IPS-NIHi7 (cell line): ENCODE data around the gene CASK.

Experiments used
- DNase-seq: peaks from one replicate; pipeline ENCODE4 v3.0.0; 2012; ENCODE audit warnings: mixed read lengths; ENCODE audit errors: extremely low spot score

The CASK gene

DNA sequence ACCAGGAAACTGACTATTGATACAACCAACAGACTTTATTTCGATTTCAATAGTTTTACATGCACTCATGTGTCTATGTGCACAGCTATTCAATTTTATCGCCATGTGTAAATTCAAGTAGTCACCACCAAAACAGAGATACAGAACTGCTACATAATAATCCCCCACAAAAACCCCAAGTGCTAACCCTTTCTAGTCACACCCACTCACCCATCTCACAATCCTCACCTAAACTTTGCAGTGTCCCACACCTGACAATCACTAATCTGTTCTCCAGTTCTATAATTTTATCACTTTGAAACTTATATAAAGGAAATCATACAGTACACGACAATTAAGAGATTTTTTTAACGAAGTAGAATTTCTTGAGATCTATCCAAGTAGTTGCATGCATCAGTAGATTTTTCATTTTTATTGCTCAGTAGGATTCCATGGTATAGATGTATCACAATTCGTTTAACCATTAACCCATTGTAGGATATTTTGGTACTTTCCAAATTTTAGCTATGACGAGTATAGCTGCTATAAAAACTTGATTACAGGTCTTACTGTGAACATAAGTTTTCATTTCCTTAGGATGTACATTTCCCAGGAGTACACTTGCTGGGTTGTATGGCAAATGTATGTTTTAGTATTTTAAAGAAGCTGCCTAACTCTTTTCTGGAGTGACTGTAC is 85.9 kb downstream of the CASK start:
- DNase-seq: no peak

- no peak for DNase-seq
These were observed 94.5 kb downstream of the CASK start for GRCh38 chrX:41828826-41829225.

GRCh38 chrX:41827886-41828285 is 95.5 kb downstream of the CASK start:
- DNase-seq: no peak

- DNase-seq: no peak
These were observed 97.6 kb downstream of the CASK start for GRCh38 chrX:41825796-41826195.

- peak; percentile 15 for DNase-seq
These were observed 98.8 kb downstream of the CASK start for GRCh38 chrX:41824551-41824950.

GRCh38 chrX:41823402-41823801 is 100.0 kb downstream of the CASK start:
- no peak for DNase-seq

DNA sequence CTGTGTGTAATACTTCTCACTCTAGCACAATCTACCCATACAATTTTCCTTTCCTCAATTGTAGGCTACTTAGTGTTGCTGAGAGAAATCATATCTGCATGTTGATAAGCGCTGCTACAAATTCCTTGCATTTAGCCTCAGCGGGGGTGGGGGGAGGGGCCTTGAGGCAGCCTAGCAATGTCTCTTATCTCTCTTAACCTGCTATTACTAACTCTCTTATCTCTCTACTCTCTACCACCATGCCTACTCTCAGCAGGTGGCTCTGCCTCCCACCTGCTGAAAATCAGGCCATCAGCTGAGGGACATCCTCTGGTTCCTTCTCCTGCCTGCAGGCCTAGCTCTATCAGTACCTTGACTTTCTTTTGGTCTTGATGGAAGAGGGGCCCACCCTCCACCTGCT is 100.5 kb downstream of the CASK start:
- peak; percentile 51 for DNase-seq

- DNase-seq: no peak
These were observed 115.3 kb downstream of the CASK start for GRCh38 chrX:41808047-41808446.

GRCh38 chrX:41802958-41803357 is 120.4 kb downstream of the CASK start:
- peak; percentile 36 for DNase-seq

DNA sequence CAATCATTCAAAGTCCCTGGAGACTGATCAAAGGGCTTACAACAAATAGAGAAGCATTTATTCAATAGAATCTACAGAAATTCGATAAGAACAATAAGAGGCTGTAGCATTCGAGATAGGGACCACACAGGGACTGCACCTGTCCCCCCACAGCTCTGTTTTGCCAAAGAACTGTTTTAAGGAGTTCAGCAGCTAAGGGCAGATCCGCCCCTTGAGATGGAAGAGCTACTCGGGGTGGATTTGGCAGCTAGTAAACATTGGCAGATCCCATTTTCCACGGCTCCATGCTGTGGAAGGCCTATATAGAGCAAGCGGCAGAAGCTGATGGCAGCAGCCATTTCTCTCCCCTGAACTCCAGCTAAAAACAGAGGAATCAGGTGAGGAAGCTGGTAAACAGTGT is 123.7 kb downstream of the CASK start:
- no peak for DNase-seq

GRCh38 chrX:41796577-41796976 is 126.8 kb downstream of the CASK start:
- no peak for DNase-seq

GRCh38 chrX:41796046-41796445 is 127.3 kb downstream of the CASK start:
- no peak for DNase-seq

GRCh38 chrX:41789374-41789773 is 134.0 kb downstream of the CASK start:
- no peak for DNase-seq

DNA sequence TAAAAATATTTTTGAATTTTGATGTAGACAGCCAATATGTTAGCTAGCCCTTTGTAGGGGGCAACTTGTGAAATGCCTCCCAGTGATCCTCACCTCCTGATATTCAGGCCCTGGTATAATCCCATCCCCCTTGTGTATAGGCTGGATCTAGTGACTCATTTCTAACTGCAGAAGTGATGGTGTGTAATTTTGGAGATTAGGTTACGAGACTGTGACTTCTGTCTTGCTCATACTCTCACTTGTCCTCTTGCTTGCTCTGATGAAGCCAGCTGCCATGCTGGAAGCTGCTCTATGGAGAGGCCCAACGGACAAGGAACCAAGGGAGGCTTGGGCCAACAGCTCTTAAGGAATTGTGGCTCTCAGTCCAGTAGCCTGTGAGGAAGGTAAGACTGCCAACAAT is 137.7 kb downstream of the CASK start:
- no peak for DNase-seq

DNA sequence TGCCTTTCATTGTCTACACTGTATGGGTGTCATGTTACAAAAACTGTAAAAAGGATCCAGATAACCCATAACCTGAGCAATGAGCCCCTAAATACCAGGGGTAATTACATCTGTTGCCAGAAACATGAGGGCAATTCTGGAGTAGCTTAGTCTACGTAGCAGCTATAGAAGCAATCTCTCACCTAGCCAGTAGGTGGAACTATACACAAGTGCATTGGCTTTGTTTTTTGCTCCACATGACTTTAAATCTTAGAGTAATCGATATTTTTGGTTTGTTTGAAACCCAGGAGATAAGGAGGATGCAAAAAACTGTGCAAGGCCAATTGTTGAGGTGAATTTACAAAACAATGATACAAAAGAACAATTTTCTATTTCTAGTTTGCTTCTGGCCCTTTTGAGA is 141.9 kb downstream of the CASK start:
- peak; percentile 60 for DNase-seq

GRCh38 chrX:41779941-41780340 is 143.4 kb downstream of the CASK start:
- no peak for DNase-seq

DNA sequence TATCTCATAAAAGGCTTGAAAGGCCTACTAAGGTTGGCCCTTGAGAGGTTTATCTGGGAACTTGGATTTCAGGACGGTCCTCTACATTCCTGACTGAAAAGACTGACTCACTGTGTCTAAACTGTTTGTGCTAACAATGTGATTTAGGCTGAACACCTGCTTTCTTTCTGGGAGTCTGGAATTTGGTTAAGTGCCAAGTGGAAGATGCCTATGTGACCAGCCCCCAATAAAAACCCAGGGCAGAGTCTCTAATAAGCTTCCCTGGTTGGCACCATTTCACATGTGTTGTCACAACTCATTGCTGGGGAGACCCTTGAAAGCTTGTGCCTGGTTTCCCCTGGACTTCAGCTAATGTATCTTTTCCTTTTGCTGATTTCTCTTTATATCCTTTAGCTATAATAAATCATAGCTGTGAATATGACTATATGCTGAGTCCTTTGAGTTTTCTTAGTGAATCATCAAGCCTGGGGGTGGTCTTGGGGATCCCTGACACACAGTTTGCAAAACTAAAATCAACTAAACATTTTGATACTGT is 144.3 kb downstream of the CASK start:
- DNase-seq: no peak

GRCh38 chrX:41761702-41762101 is 161.7 kb downstream of the CASK start:
- DNase-seq: no peak

GRCh38 chrX:41761169-41761568 is 162.2 kb downstream of the CASK start:
- no peak for DNase-seq

- DNase-seq: peak; percentile 46
These were observed 163.5 kb downstream of the CASK start for GRCh38 chrX:41759817-41760216.

DNA sequence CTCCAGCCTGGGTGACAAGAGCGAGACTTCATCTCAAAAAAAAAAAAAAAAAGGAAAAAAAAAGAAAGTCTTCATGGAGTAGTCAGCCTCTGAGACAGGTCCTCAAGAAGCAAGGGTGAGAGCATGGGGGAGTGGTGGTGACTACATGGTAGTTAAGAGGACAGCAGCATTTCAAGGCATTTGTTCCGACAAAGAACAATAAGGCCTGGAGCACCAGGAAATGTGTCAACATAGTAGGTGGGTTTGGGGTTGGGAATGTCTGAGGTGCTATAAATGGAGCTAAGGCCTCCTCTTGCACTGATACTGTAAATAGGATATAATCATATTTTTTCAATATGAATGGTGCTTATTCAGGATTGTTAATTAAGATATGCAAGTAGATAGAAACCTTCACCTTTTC is 165.0 kb downstream of the CASK start:
- no peak for DNase-seq

GRCh38 chrX:41750716-41751115 is 172.6 kb downstream of the CASK start:
- DNase-seq: no peak

DNA sequence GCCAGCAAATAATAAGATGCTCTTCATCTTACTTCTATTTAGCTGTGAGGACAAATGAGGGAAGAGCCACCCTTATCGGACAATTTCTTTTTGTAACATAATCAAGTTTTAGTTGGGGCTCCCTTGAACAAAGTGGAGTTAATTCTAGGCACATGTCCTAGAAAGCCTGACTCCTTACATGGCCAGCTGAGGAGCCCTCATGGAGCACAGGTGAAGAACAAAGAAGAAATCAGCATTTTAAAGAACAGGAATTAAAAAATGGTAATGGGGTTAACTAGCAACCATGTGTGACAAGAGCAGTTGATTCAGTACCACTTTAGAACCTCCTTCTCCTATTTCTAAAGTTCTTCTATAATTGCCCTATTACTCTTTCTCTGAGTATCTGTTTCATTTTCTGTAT is 183.5 kb downstream of the CASK start:
- no peak for DNase-seq

DNA sequence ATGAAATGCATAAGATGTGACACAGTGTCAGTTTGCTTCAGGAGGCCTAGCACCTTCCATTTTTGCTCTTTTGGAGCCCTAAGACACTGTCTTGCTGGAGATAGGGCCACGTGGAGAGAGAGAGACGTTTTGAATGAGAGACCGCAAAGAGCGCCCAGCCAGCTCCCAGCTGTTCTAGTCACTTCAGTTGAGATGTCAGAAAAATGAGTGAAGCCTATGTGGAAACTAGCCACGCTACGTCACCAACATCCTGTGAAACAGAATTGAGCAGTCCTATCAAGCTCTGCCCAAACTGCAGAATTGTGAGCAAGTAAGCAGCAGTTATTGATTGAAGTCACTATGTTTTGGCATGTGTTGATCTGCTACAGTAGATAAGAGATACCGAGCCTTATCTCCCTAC is 186.3 kb downstream of the CASK start:
- no peak for DNase-seq
